ENCODE data around the gene SMIM23. TPM values are rescaled to one million over a fixed set of nuclear protein-coding genes. Genes with fewer than 3 reads are reported as not detected.

Gene SMIM23
- total and polyA plus RNA-seq, 2 of the 4 experiments (the other 2 are of a cell fraction) = not detected

- intact Hi-C loops (cut with micrococcal nuclease) = no loop called here
- Histone ChIP-seq H2BK120ac (ENCODE audit: low read depth, low read length) (no peak overlapping the region), H2AK5ac (ENCODE audit: low read depth, low read length) (no peak overlapping the region), H3K27me3 (ENCODE audit: control insufficient read depth, insufficient read depth, low read length) (peaks cover 23% of the 10 kb centered on the region), H3K36me3 (ENCODE audit: control insufficient read depth, insufficient read depth, low read length) (no peaks in the 10 kb centered on the region), H4K8ac (ENCODE audit: low read depth in 2 of 2, low read length in 2 of 2) (no peak overlapping the region), H3K23ac (ENCODE audit: low read depth, low read length) (no peak overlapping the region), H3K4me1 (ENCODE audit: control insufficient read depth, insufficient read depth, low read length) (no peaks in the 10 kb centered on the region), H3K56ac (ENCODE audit: extremely low read depth, insufficient read depth, low read length) (no peak overlapping the region), H3K4ac (ENCODE audit: low read depth, low read length) (no peak overlapping the region), H4K91ac (ENCODE audit: insufficient read depth, low read depth, low read length) (no peak overlapping the region), H3K9ac (ENCODE audit: low read depth, low read length) (no peak overlapping the region), H3K18ac (ENCODE audit: low read depth, low read length) (no peak overlapping the region), H2BK15ac (ENCODE audit: low read depth, low read length) (no peak overlapping the region), H2AFZ (replicated peaks; ENCODE audit: low read length, poor library complexity) (no peak overlapping the region), H3K14ac (replicated peaks; ENCODE audit: low read depth, low read length) (no peak overlapping the region), H4K5ac (ENCODE audit: low read depth, low read length) (no peak overlapping the region), H2BK20ac (ENCODE audit: low read depth, low read length) (no peak overlapping the region), H3K79me1 (ENCODE audit: low read depth in 1 of 2, low read length in 2 of 2) (no peaks in the 10 kb centered on the region), H3K4me3 (ENCODE audit: insufficient read depth, low read depth, low read length) (no peak overlapping the region), H3K9me3 (ENCODE audit: control insufficient read depth, insufficient read depth, low read length) (no peaks in the 10 kb centered on the region), H2AK9ac (replicated peaks; ENCODE audit: low read depth, low read length, poor library complexity) (no peak overlapping the region), H2BK5ac (ENCODE audit: low read depth, low read length, poor library complexity, severe bottlenecking) (no peak overlapping the region), H3K27ac (ENCODE audit: insufficient read depth, low read length) (no peak overlapping the region), H4K20me1 (ENCODE audit: insufficient read depth, low read length) (no peaks in the 10 kb centered on the region), H3K4me2 (ENCODE audit: low read depth, low read length) (no peak overlapping the region), H3K9me1 (ENCODE audit: insufficient read depth, low read length) (no peaks in the 10 kb centered on the region)
- POLR2A ChIA-PET (ENCODE audit: unreplicated experiment) = no interaction called here
- dilution Hi-C loops (cut with HindIII; ENCODE audit: low sequenced_read_pairs, unreplicated experiment) = no loop called here
- BruUV-seq (replicated peaks) = no TSS peak
- no peak for TF ChIP-seq SMC3 (IDR thresholded peaks at IDR 0.05; ENCODE audit: low read depth, low read length)
- TF ChIP-seq BHLHE40 (IDR thresholded peaks at IDR 0.05; ENCODE audit: low read depth, low read length) = no peak
- TF ChIP-seq RAD21 (IDR thresholded peaks at IDR 0.05; ENCODE audit: low read length) = no peak
- no peak for TF ChIP-seq CEBPB (IDR thresholded peaks at IDR 0.05; ENCODE audit: low read depth, low read length)
- no peak for TF ChIP-seq CTCF (conservative IDR thresholded peaks at IDR 0.05; ENCODE audit: low read depth, low read length)
- TF ChIP-seq RFX5 (IDR thresholded peaks at IDR 0.05; ENCODE audit: low read depth, low read length) = no peak
- TF ChIP-seq MAFK (IDR thresholded peaks at IDR 0.05; ENCODE audit: low read depth, low read length) = no peak
- no peak for TF ChIP-seq MAZ (IDR thresholded peaks at IDR 0.05; ENCODE audit: borderline replicate concordance, low read depth, low read length)
- no peak for TF ChIP-seq MXI1 (IDR thresholded peaks at IDR 0.05; ENCODE audit: borderline replicate concordance, low read depth, low read length)
- no peak for TF ChIP-seq POLR2A (IDR thresholded peaks at IDR 0.05; ENCODE audit: low read depth, low read length)
- no peak for TF ChIP-seq ELK1 (IDR thresholded peaks at IDR 0.05; ENCODE audit: borderline replicate concordance, low read depth, low read length)
- no peak for TF ChIP-seq RCOR1 (IDR thresholded peaks at IDR 0.05; ENCODE audit: insufficient replicate concordance, low read length)
- TF ChIP-seq NFE2L2 (IDR thresholded peaks at IDR 0.05; ENCODE audit: low read depth, low read length) = no peak
- TF ChIP-seq CHD1 (IDR thresholded peaks at IDR 0.05; ENCODE audit: low read depth, low read length) = no peak
- 45% methylated on average over 2 of the region's 11 CpGs; no CpG with 5 or more reads in 1 of the 2 experiments for WGBS, 2 experiments (ENCODE audit: extremely low coverage in 2 of 2, insufficient read length in 1 of 2)
- CTCF ChIA-PET = no interaction called here
- DNase-seq = no peak
- ATAC-seq (ENCODE audit: low read depth) = no peak
- in situ Hi-C loops (cut with MboI; ENCODE audit: low sequenced_read_pairs) = no loop called here
Observed at GRCh38 chr5:171736976-171737891, 48.4 kb upstream of the SMIM23 start.
